Mucosa of rectum (tissue), 2 donors: ENCODE measurements around the gene LHB.

Experiments
- H3K27ac ChIP-seq, 2 donors: one replicate each; pipeline ENCODE4 v1.7.0; 2013; ENCODE audit warnings: inconsistent platforms in 2 of 2, low read depth in 2 of 2, low read length in 2 of 2
- H3K27me3 ChIP-seq, 2 donors: one replicate each; pipeline ENCODE4 v1.7.0; 2013; ENCODE audit warnings: low read length in 2 of 2; ENCODE audit not compliant: control insufficient read depth in 2 of 2, insufficient read depth in 2 of 2
- H3K36me3 ChIP-seq, 2 donors: one replicate each; pipeline ENCODE4 v1.7.0; 2013; ENCODE audit warnings: low read length in 2 of 2; ENCODE audit not compliant: control insufficient read depth in 2 of 2, insufficient read depth in 2 of 2
- H3K4me1 ChIP-seq, 2 donors: one replicate each; pipeline ENCODE4 v1.7.0; 2013; ENCODE audit warnings: low read length in 2 of 2, mild to moderate bottlenecking in 1 of 2; ENCODE audit not compliant: control insufficient read depth in 2 of 2, insufficient read depth in 2 of 2
- H3K4me3 ChIP-seq, 2 donors: one replicate each; pipeline ENCODE4 v1.7.0; 2013; ENCODE audit warnings: low read length in 2 of 2
- H3K9ac ChIP-seq, 2 donors: one replicate each; pipeline ENCODE4 v1.7.0; 2013; ENCODE audit warnings: low read length in 2 of 2, low read depth in 1 of 2, mild to moderate bottlenecking in 1 of 2
- H3K9me3 ChIP-seq, 2 donors: one replicate each; pipeline ENCODE4 v1.7.0; 2013; ENCODE audit warnings: low read length in 2 of 2; ENCODE audit not compliant: control insufficient read depth in 2 of 2
- donor health status: healthy.
- donor health status: Normal muscosa, but diverticular disease.

LHB gene

DNA sequence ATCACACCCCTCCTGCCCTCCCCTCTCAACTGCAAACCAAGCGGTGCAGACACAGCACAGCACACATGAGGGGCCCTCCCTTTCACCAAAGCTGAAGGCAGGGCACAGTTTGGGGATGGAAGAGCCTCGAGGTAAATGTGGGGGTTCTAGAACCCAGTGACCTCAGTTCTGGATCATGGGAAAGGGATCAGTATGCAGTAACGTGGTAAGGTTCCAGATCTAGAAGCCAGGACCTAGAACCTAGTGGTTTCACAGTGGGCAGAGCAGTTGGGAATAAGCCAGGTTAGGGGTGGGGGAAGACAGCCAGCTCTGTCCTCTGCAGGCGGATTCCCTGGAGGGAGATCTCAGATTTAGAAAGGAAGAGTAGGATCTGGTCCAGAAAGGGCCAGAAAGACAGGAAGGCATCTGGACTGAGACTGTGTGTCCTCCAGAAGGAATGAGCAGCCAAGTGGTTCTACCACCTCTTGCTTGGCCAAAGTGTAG is 48.7 kb downstream of the LHB start:
- Histone ChIP-seq H3K4me1 (peaks cover 26 to 29% of the 10 kb centered on the region in 2 donors), H3K9ac (no peak overlapping the region), H3K27me3 (no peaks in the 10 kb centered on the region), H3K36me3 (peaks cover 13 to 37% of the 10 kb centered on the region in 2 donors), H3K27ac (peak overlapping the region in 1 of 2 donors; percentile 6), H3K4me3 (no peak overlapping the region), H3K9me3 (no peaks in the 10 kb centered on the region)

DNA sequence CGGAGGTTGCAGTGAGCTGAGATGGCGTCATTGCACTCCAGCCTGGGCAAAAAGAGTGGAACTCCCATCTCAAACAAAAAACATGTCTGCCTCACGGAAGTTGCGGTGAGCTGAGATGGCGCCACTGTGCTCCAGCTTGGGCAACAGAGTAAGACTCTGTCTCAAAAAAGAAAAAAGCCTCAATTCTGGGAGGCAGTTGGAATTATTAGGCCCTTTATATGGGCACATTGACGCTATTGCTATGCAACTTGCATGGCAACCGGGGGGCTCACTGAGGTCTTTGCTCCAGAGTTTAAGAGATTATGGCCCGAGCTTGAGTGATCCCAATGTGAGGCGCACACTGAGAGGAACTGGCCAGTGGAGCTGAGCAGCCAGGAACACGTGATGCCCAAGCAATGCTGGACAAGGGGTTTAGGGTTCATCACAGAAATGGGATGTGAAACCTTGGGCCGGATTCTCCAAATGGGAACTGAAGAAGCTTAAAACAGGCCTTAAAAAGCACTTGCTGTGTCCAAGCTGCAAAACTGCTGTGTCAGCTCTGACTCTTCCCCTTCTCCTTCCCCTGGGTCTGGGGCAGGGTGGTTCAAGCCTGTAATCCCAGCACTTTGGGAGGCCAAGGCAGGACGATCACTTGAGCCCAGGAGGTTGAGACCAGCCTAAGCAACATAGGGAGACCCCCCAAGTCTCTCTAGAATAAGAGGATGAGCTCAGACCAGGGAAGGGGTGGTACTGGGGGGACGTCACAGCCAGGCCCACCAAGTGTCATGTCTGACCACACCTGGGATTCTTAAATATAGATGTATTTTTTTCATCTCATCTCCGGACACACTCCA is 49.3 kb downstream of the LHB start:
- Histone ChIP-seq H3K9me3 (no peaks in the 10 kb centered on the region), H3K4me3 (peak overlapping the region in 1 of 2 donors; percentile 1), H3K27me3 (no peaks in the 10 kb centered on the region), H3K4me1 (peaks cover 30% of the 10 kb centered on the region in 2 donors), H3K27ac (peak overlapping the region; percentile 13 to 90), H3K9ac (no peak overlapping the region), H3K36me3 (peaks cover 13 to 31% of the 10 kb centered on the region in 2 donors)

DNA sequence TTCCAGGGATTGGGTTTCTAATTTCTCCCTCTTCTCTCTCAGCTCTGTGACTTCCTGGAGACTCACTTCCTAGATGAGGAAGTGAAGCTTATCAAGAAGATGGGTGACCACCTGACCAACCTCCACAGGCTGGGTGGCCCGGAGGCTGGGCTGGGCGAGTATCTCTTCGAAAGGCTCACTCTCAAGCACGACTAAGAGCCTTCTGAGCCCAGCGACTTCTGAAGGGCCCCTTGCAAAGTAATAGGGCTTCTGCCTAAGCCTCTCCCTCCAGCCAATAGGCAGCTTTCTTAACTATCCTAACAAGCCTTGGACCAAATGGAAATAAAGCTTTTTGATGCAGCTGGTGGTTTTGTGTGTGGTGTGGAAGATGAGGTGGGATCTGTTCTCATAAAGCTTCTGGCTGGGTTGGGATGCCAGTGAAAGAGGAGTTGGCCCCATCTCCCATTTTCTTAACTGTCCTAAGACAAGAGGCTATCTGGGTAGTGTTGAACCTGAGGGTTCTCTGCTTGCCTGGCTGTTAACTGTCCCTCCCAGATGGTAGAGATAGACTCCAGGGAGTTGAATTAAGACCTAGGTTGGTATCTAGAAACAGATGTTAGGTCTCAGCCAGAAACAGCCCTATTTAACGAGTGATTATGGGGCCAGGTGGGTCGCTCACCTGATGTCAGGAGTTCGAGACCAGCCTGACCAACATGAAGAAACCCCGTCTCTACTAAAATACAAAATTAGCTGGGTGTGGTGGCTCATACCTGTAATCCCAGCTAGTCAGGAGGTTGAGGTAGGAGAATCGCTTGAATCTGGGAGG is 50.1 kb downstream of the LHB start:
- peak overlapping the region; percentile 89 to 90 for H3K27ac ChIP-seq
- H3K4me3 ChIP-seq = peak overlapping the region; percentile 90 to 100
- peaks cover 13 to 31% of the 10 kb centered on the region in 2 donors for H3K36me3 ChIP-seq
- no peaks in the 10 kb centered on the region for H3K27me3 ChIP-seq
- H3K4me1 ChIP-seq = peaks cover 35 to 38% of the 10 kb centered on the region in 2 donors
- peak overlapping the region; percentile 89 to 93 for H3K9ac ChIP-seq
- no peaks in the 10 kb centered on the region for H3K9me3 ChIP-seq
